ENCODE results near the gene ERFE. TPM values are rescaled to one million over a fixed set of nuclear protein-coding genes. Genes with fewer than 3 reads are reported as not detected.

Gene ERFE
- total RNA-seq, 4 donors from 2014 or later = 0.19 TPM; not detected in 3

- peak; percentile 42 for DNase-seq
- Histone ChIP-seq H3K27ac (peak within 1 kb of the TSS; percentile 90 to 99 (median 98)), H3K36me3 (no peaks in the 10 kb centered on the region), H3K4me3 (peak within 1 kb of the TSS; percentile 75 to 97 (median 94)), H3K9me3 (no peaks in the 10 kb centered on the region), H3K27me3 (peaks cover 0 to 6% (median 0%) of the 10 kb centered on the region in 4 donors), H3K4me1 (peaks cover 33 to 51% (median 34%) of the 10 kb centered on the region in 3 donors)
- WGBS, 2 donors = 1% methylated on average over 18 of the region's 126 CpGs; no CpG with 5 or more reads in 1 of the 2 donors
- peak in 2 of 4 donors; percentile 84 to 88 for TF ChIP-seq POLR2A (IDR thresholded peaks at IDR 0.05)
- TF ChIP-seq CTCF (IDR thresholded peaks at IDR 0.05) = no peak
- intact Hi-C loops (cut with DNase I) = no loop called here
These were observed 44.6 kb downstream of the ERFE start, which contains the start of gene ILKAP for GRCh38 chr2:238203094-238203972. Gene ILKAP (minus strand): TSS chr2:238203695. CDS start chr2:238203553, 142 bp downstream.

GRCh38 chr2:238203973-238204683, 45.4 kb downstream of the ERFE start:
- TF ChIP-seq POLR2A (IDR thresholded peaks at IDR 0.05) (no peak), CTCF (IDR thresholded peaks at IDR 0.05) (no peak)
- Histone ChIP-seq H3K9me3 (no peaks in the 10 kb centered on the region), H3K27ac (peak overlapping the region; percentile 90 to 99 (median 98)), H3K4me1 (peaks cover 28 to 43% (median 33%) of the 10 kb centered on the region in 3 donors), H3K4me3 (peak overlapping the region; percentile 75 to 97 (median 94)), H3K27me3 (peaks cover 0 to 6% (median 0%) of the 10 kb centered on the region in 4 donors), H3K36me3 (no peaks in the 10 kb centered on the region)
- DNase-seq = no peak
- intact Hi-C loops (cut with DNase I) = no loop called here
- 74 to 77% methylated on average over 6 to 7 of the region's 18 CpGs for WGBS, 2 donors

- H3K27ac ChIP-seq = no peak overlapping the region
- TF ChIP-seq POLR2A (IDR thresholded peaks at IDR 0.05) (no peak), CTCF (IDR thresholded peaks at IDR 0.05) (no peak)
These were observed 48.2 kb downstream of the ERFE start for GRCh38 chr2:238207006-238207405.

GRCh38 chr2:238216651-238217184, 57.9 kb downstream of the ERFE start:
- TF ChIP-seq CTCF (IDR thresholded peaks at IDR 0.05) (no peak), POLR2A (IDR thresholded peaks at IDR 0.05) (no peak)
- DNase-seq = no peak
- Histone ChIP-seq H3K36me3 (no peaks in the 10 kb centered on the region), H3K4me3 (no peak overlapping the region), H3K9me3 (no peaks in the 10 kb centered on the region), H3K27ac (no peak overlapping the region), H3K27me3 (peaks cover 0 to 6% (median 0%) of the 10 kb centered on the region in 4 donors), H3K4me1 (no peaks in the 10 kb centered on the region)
- intact Hi-C loops (cut with DNase I) = no loop called here
- 67 to 76% methylated on average over 1 to 2 of the region's 2 CpGs for WGBS, 2 donors

More at GRCh38 chr2:238207006-238207405, 48.2 kb downstream of the ERFE start:
- intact Hi-C loops (cut with DNase I) = no loop called here
- no peak for DNase-seq
- Histone ChIP-seq H3K36me3 (no peaks in the 10 kb centered on the region), H3K4me3 (no peak overlapping the region), H3K4me1 (peaks cover 8 to 15% (median 15%) of the 10 kb centered on the region in 3 donors), H3K27me3 (peaks cover 0 to 6% (median 0%) of the 10 kb centered on the region in 4 donors), H3K9me3 (no peaks in the 10 kb centered on the region)
- WGBS, 2 donors = 70 to 75% methylated on average over 7 of the region's 7 CpGs

Other genes starting within 250 kb of the ERFE start
- gene UBE2F, start 192.0 kb upstream of the ERFE start, total RNA-seq = 10 to 100 TPM; 54.9 to 84.7 (median 64.8) TPM
- 10 to 100 TPM in 2 of 4 donors, 1 to 10 TPM in 2; 3.0 to 14.0 (median 11.4) TPM for gene SCLY, start 98.0 kb upstream of the ERFE start, total RNA-seq
- gene ESPNL, start 58.6 kb upstream of the ERFE start, total RNA-seq = 1 to 10 TPM in 1 of 4 donors, under 1 TPM in 2, not detected in 1; 0.04 to 1.3 (median 0.88) TPM
- gene KLHL30, start 20.3 kb upstream of the ERFE start, total RNA-seq = under 1 TPM in 3 of 4 donors, not detected in 1; 0.09 to 0.38 (median 0.18) TPM
- gene ILKAP, start 44.7 kb downstream of the ERFE start, total RNA-seq = 10 to 100 TPM; 13.3 to 38.3 (median 20.7) TPM
- 1 to 10 TPM; 3.1 to 5.1 (median 4.2) TPM for gene HES6, start 81.1 kb downstream of the ERFE start, total RNA-seq
- 10 to 100 TPM in 2 of 4 donors, 1 to 10 TPM in 2; 6.2 to 28.0 (median 12.0) TPM for gene PER2, start 129.6 kb downstream of the ERFE start, total RNA-seq
- 10 to 100 TPM in 1 of 4 donors, 1 to 10 TPM in 3; 5.4 to 13.5 (median 9.8) TPM for gene TRAF3IP1, start 161.5 kb downstream of the ERFE start, total RNA-seq

Data from esophagus squamous epithelium (tissue), 5 donors.